Hepatocyte (in vitro differentiated cells): ENCODE data around the gene NAB1. TPM values are rescaled to one million over a fixed set of nuclear protein-coding genes. Genes with fewer than 3 reads are reported as not detected.

Experiments
- DNase-seq: peaks from one replicate; pipeline ENCODE4 v3.0.0-alpha.2; 2016; ENCODE audit warnings: low spot score
- H2AFZ ChIP-seq: fragments of 200-600 bp; sonication (generic); 2 replicates; pipeline ENCODE4 v1.6.0; 2016; ENCODE audit warnings: antibody characterized with exemption, mild to moderate bottlenecking
- H3K27ac ChIP-seq: fragments of 200-600 bp; sonication (generic); 2 replicates; pipeline ENCODE4 v1.5.1; 2016; ENCODE audit warnings: mild to moderate bottlenecking
- H3K27me3 ChIP-seq: fragments of 200-600 bp; sonication (generic); 2 replicates; pipeline ENCODE4 v1.6.1; 2016
- H3K36me3 ChIP-seq: fragments of 200-600 bp; sonication (generic); replicated peaks from 2 replicates; pipeline ENCODE4 v1.5.1; 2016; ENCODE audit warnings: low read depth; ENCODE audit not compliant: insufficient read depth
- H3K4me1 ChIP-seq: fragments of 200-600 bp; sonication (generic); 2 replicates; pipeline ENCODE4 v1.5.1; 2016; ENCODE audit warnings: mild to moderate bottlenecking, moderate library complexity; ENCODE audit not compliant: insufficient read depth
- H3K4me2 ChIP-seq: fragments of 200-600 bp; sonication (generic); 2 replicates; pipeline ENCODE4 v1.6.0; 2016
- H3K4me3 ChIP-seq: fragments of 200-600 bp; sonication (generic); 2 replicates; pipeline ENCODE4 v1.5.1; 2016; ENCODE audit warnings: mild to moderate bottlenecking
- H3K79me2 ChIP-seq: fragments of 200-600 bp; sonication (generic); 2 replicates; pipeline ENCODE4 v1.6.0; 2017; ENCODE audit warnings: mild to moderate bottlenecking
- H3K9me2 ChIP-seq: fragments of 200-600 bp; sonication (generic); replicated peaks from 2 replicates; pipeline ENCODE4 v1.6.0; 2017; ENCODE audit warnings: mild to moderate bottlenecking; ENCODE audit not compliant: insufficient read depth
- H3K9me3 ChIP-seq: fragments of 200-600 bp; sonication (generic); 2 replicates; pipeline ENCODE4 v1.5.1; 2016; ENCODE audit warnings: low read depth, mild to moderate bottlenecking
- H4K20me1 ChIP-seq: fragments of 200-600 bp; sonication (generic); 2 replicates; pipeline ENCODE4 v1.6.0; 2016; ENCODE audit warnings: mild to moderate bottlenecking; ENCODE audit not compliant: insufficient read depth, poor library complexity, severe bottlenecking
- CTCF ChIP-seq: fragments of 200-600 bp; sonication (generic); IDR thresholded peaks from 2 replicates; pipeline ENCODE4 v1.5.1; 2016; ENCODE audit warnings: antibody characterized with exemption, mild to moderate bottlenecking; ENCODE audit not compliant: poor library complexity
- EZH2 ChIP-seq: fragments of 200-600 bp; sonication (generic); IDR thresholded peaks from 2 replicates; pipeline ENCODE4 v1.6.1; 2016; ENCODE audit warnings: antibody characterized with exemption, mild to moderate bottlenecking, borderline replicate concordance
- EZH2phosphoT487 ChIP-seq: fragments of 200-600 bp; sonication (generic); IDR thresholded peaks from one replicate; pipeline ENCODE4 v1.6.1; 2018; ENCODE audit warnings: antibody characterized with exemption, mild to moderate bottlenecking, low read depth, moderate library complexity; ENCODE audit not compliant: unreplicated experiment, severe bottlenecking
- WGBS: methylation state at CpG from one replicate; pipeline ENCODE4 v1.1.6; 2016; ENCODE audit warnings: low lambda C conversion rate; ENCODE audit errors: missing lambda C conversion rate; 5-methylcytosine and 5-hydroxymethylcytosine counted together
- polyA plus RNA-seq: library from polyadenylated mRNA; unstranded; fragments of >200 nt; fragmentation: Nextera tagmentation; extraction: Ambion mirVana; gene quantifications from 2 replicates; pipeline ENCODE4 v1.2.1, GENCODE V29; 2016
- total RNA-seq: library from RNA; depleted of rRNA; stranded (reverse); fragments of >200 nt; gene quantifications from 2 replicates; pipeline ENCODE4 v1.2.3, GENCODE V29; 2014

NAB1 gene
- total and polyA plus RNA-seq, 2 experiments from 2014 or later: 9.9 to 46.6 TPM

GRCh38 chr2:190634381-190634780 lies 14.5 kb upstream of the NAB1 start:
- TF ChIP-seq EZH2phosphoT487 (no peak), CTCF (no peak), EZH2 (no peak)
- Histone ChIP-seq H3K4me1 (peaks cover 16% of the 10 kb centered on the region), H3K4me2 (no peak overlapping the region), H3K27me3 (no peaks in the 10 kb centered on the region), H3K36me3 (no peaks in the 10 kb centered on the region), H3K27ac (no peak overlapping the region), H3K79me2 (no peaks in the 10 kb centered on the region), H3K9me2 (no peaks in the 10 kb centered on the region), H3K4me3 (no peak overlapping the region), H4K20me1 (no peaks in the 10 kb centered on the region), H2AFZ (no peak overlapping the region), H3K9me3 (no peaks in the 10 kb centered on the region)
- 95% methylated on average over 3 of the region's 3 CpGs for WGBS
- DNase-seq: no peak

GRCh38 chr2:190635781-190636180 lies 13.1 kb upstream of the NAB1 start:
- 94% methylated on average over 4 of the region's 4 CpGs for WGBS
- no peak overlapping the region for H3K4me2 ChIP-seq
- no peak for TF ChIP-seq EZH2
- no peak for TF ChIP-seq CTCF
- TF ChIP-seq EZH2phosphoT487: no peak

GRCh38 chr2:190636361-190636760 lies 12.5 kb upstream of the NAB1 start:
- no peak for DNase-seq
- no peaks in the 10 kb centered on the region for H3K27me3 ChIP-seq
- H3K9me3 ChIP-seq: no peaks in the 10 kb centered on the region
- no peaks in the 10 kb centered on the region for H3K79me2 ChIP-seq
- no peaks in the 10 kb centered on the region for H4K20me1 ChIP-seq
- H3K4me1 ChIP-seq: peaks cover 16% of the 10 kb centered on the region
- H2AFZ ChIP-seq: no peak overlapping the region
- TF ChIP-seq EZH2phosphoT487 (no peak), CTCF (no peak)
- no peak overlapping the region for H3K4me2 ChIP-seq
- no peaks in the 10 kb centered on the region for H3K36me3 ChIP-seq
- 63% methylated on average over 3 of the region's 3 CpGs for WGBS
- peak overlapping the region; percentile 69 for H3K27ac ChIP-seq
- H3K4me3 ChIP-seq: no peak overlapping the region
- no peaks in the 10 kb centered on the region for H3K9me2 ChIP-seq

More at GRCh38 chr2:190635781-190636180, 13.1 kb upstream of the NAB1 start:
- no peak overlapping the region for H3K4me3 ChIP-seq
- no peaks in the 10 kb centered on the region for H3K9me2 ChIP-seq
- H3K27ac ChIP-seq: no peak overlapping the region
- no peaks in the 10 kb centered on the region for H4K20me1 ChIP-seq
- H3K4me1 ChIP-seq: peaks cover 16% of the 10 kb centered on the region
- no peak for DNase-seq
- H3K27me3 ChIP-seq: no peaks in the 10 kb centered on the region
- no peaks in the 10 kb centered on the region for H3K79me2 ChIP-seq
- H3K9me3 ChIP-seq: no peaks in the 10 kb centered on the region
- H2AFZ ChIP-seq: no peak overlapping the region
- H3K36me3 ChIP-seq: no peaks in the 10 kb centered on the region

GRCh38 chr2:190637281-190637734 lies 11.6 kb upstream of the NAB1 start:
- Histone ChIP-seq H3K9me3 (no peaks in the 10 kb centered on the region), H3K79me2 (no peaks in the 10 kb centered on the region), H3K27ac (peak overlapping the region; percentile 69), H3K27me3 (no peaks in the 10 kb centered on the region), H3K9me2 (no peaks in the 10 kb centered on the region), H3K36me3 (no peaks in the 10 kb centered on the region), H3K4me3 (no peak overlapping the region), H2AFZ (peak overlapping the region; percentile 32), H3K4me2 (no peak overlapping the region), H3K4me1 (peaks cover 16% of the 10 kb centered on the region), H4K20me1 (no peaks in the 10 kb centered on the region)
- TF ChIP-seq EZH2 (no peak), CTCF (no peak), EZH2phosphoT487 (no peak)
- DNase-seq: no peak
- 58% methylated on average over 1 of the region's 1 CpG for WGBS
